ENCODE data around the gene GART. TPM values are rescaled to one million over a fixed set of nuclear protein-coding genes. Genes with fewer than 3 reads are reported as not detected.

The GART gene
- total RNA-seq, 2 experiments from 2014 or later = 104 to 198 TPM

DNA sequence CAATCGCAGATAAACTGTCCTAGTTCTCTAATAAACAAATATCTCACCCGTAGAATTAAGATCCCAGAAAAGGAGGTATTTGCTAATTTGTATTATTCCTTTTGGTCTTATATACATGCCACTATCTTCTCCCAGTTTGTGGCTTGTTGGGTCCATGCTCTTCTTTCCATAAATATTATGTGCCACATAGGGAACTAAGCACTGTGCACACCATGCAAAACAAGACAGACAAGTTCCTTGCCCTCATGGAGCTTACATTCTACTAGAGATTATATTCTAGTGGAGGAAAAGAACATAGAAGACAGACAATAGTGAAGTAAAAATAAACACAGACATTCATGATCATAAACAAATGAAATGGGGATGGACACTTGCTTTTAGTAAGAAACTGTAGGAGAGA is 4.7 kb downstream of the GART start:
- BruUV-seq (replicated peaks) = no TSS peak
- Histone ChIP-seq H3K4me1 (ENCODE audit: insufficient read depth, low read length, poor library complexity, severe bottlenecking) (peaks cover 14% of the 10 kb centered on the region), H3K27ac (ENCODE audit: low read depth, low read length, poor library complexity, severe bottlenecking) (no peak overlapping the region), H3K4me2 (ENCODE audit: low read length) (no peak overlapping the region), H3K9me3 (ENCODE audit: low read length) (peaks cover 5% of the 10 kb centered on the region; the same call in 1 of the 2 replicates), H3K36me3 (ENCODE audit: insufficient read depth, low read length) (peaks cover 85% of the 10 kb centered on the region), H4K20me1 (ENCODE audit: insufficient read depth, low read length) (no peaks in the 10 kb centered on the region), H3K4me3 (ENCODE audit: low read depth, low read length, poor library complexity, severe bottlenecking) (no peak overlapping the region), H3K79me2 (ENCODE audit: insufficient read depth, low read depth, low read length) (peaks cover 63% of the 10 kb centered on the region), H3K9me2 (ENCODE audit: insufficient read depth, low read length) (no peaks in the 10 kb centered on the region), H2AFZ (ENCODE audit: low read length) (no peak overlapping the region)
- ChIA-PET POLR2A (interaction anchor here (0.6 to 1.0 kb wide), 3 partner anchors 23 to 176 kb away, joined by 3 to 5 read pairs (median 3); no protein-coding TSS in a partner anchor), CTCF (ENCODE audit: unreplicated experiment) (interaction anchor here (0.6 kb wide), 1 partner anchor 57 kb away, joined by 4 read pairs; no protein-coding TSS in a partner anchor)
- DNase-seq (ENCODE audit: low spot score) = no peak
- intact Hi-C loops (cut with micrococcal nuclease; ENCODE audit: unreplicated experiment) = no loop called here
- TF ChIP-seq, protein P1, sequence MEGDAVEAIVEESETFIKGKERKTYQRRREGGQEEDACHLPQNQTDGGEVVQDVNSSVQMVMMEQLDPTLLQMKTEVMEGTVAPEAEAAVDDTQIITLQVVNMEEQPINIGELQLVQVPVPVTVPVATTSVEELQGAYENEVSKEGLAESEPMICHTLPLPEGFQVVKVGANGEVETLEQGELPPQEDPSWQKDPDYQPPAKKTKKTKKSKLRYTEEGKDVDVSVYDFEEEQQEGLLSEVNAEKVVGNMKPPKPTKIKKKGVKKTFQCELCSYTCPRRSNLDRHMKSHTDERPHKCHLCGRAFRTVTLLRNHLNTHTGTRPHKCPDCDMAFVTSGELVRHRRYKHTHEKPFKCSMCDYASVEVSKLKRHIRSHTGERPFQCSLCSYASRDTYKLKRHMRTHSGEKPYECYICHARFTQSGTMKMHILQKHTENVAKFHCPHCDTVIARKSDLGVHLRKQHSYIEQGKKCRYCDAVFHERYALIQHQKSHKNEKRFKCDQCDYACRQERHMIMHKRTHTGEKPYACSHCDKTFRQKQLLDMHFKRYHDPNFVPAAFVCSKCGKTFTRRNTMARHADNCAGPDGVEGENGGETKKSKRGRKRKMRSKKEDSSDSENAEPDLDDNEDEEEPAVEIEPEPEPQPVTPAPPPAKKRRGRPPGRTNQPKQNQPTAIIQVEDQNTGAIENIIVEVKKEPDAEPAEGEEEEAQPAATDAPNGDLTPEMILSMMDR (conservative IDR thresholded peaks at IDR 0.05; ENCODE audit: low read length) = no peak
- no peak for TF ChIP-seq EZH2phosphoT487 (IDR thresholded peaks at IDR 0.05; ENCODE audit: borderline replicate concordance, low read depth, low read length)

DNA sequence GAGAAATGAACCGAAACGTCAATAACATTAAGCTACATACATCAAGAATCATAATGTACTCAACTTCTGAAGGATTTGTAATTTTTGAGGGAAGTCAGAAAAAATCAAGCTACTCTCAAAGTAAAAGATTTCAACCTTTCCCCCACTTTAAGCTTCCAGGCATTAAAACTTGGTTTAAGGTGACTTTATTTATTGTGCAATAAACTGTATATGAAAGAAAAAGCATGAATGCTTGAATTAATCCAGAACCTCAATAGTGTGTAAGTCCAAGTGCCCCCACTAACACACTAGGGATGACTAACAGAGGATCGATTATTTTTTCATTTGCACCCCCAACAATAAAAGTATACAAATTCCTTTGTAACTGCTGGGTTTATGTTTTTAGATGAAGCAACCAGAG is 10.9 kb downstream of the GART start:
- H3K9me2 ChIP-seq (ENCODE audit: insufficient read depth, low read length) = no peaks in the 10 kb centered on the region
- H3K4me1 ChIP-seq (ENCODE audit: insufficient read depth, low read length, poor library complexity, severe bottlenecking) = no peaks in the 10 kb centered on the region
- TF ChIP-seq EZH2phosphoT487 (IDR thresholded peaks at IDR 0.05; ENCODE audit: borderline replicate concordance, low read depth, low read length) = no peak
- TF ChIP-seq, protein P1 (conservative IDR thresholded peaks at IDR 0.05; ENCODE audit: low read length) = no peak
- H3K4me3 ChIP-seq (ENCODE audit: low read depth, low read length, poor library complexity, severe bottlenecking) = no peak overlapping the region
- H3K79me2 ChIP-seq (ENCODE audit: insufficient read depth, low read depth, low read length) = 0 out of 2 replicates have a peak, but pooled peaks cover 7% of the 10 kb centered on the region
- intact Hi-C loops (cut with micrococcal nuclease; ENCODE audit: unreplicated experiment) = loop anchor here (2.0 kb wide), 1 partner anchor 28 kb away; no protein-coding TSS in a partner anchor
- ChIA-PET CTCF (ENCODE audit: unreplicated experiment) (no interaction called here), POLR2A (interaction anchor here (0.5 to 1.3 kb wide), 5 partner anchors 11 to 52 kb away, joined by 3 to 4 read pairs (median 4); no protein-coding TSS in a partner anchor)
- no peaks in the 10 kb centered on the region for H4K20me1 ChIP-seq (ENCODE audit: insufficient read depth, low read length)
- H3K9me3 ChIP-seq (ENCODE audit: low read length) = no peaks in the 10 kb centered on the region
- DNase-seq (ENCODE audit: low spot score) = no peak
- BruUV-seq (replicated peaks) = no TSS peak
- H2AFZ ChIP-seq (ENCODE audit: low read length) = no peak overlapping the region
- H3K27ac ChIP-seq (ENCODE audit: low read depth, low read length, poor library complexity, severe bottlenecking) = no peak overlapping the region
- no peak overlapping the region for H3K4me2 ChIP-seq (ENCODE audit: low read length)
- H3K36me3 ChIP-seq (ENCODE audit: insufficient read depth, low read length) = peaks cover 98% of the 10 kb centered on the region

DNA sequence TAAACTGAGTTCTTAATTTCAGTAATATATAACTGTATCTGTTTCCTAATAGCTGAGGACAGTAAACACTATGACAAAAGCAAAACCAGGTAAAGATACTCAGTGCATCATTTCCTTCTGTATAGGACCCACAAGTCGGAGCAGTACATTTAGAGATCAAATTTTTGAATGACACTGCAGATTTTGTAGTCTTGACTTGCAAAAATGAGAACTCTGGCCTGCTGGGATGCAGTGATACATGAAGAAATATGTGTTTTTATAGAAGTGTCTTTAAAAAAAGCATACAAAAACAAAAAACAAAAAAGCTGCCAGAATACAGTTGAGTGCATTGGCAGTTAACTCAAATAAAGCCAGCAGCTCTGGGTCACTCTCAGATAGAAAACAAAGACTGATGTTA is 19.0 kb downstream of the GART start:
- H2AFZ ChIP-seq (ENCODE audit: low read length) = no peak overlapping the region
- CTCF ChIA-PET (ENCODE audit: unreplicated experiment) = no interaction called here
- H3K4me3 ChIP-seq (ENCODE audit: low read depth, low read length, poor library complexity, severe bottlenecking) = no peak overlapping the region
- no peaks in the 10 kb centered on the region for H3K9me3 ChIP-seq (ENCODE audit: low read length)
- no peaks in the 10 kb centered on the region for H3K79me2 ChIP-seq (ENCODE audit: insufficient read depth, low read depth, low read length)
- no peaks in the 10 kb centered on the region for H3K9me2 ChIP-seq (ENCODE audit: insufficient read depth, low read length)
- no peaks in the 10 kb centered on the region for H3K4me1 ChIP-seq (ENCODE audit: insufficient read depth, low read length, poor library complexity, severe bottlenecking)
- no peaks in the 10 kb centered on the region for H4K20me1 ChIP-seq (ENCODE audit: insufficient read depth, low read length)
- no peak overlapping the region for H3K4me2 ChIP-seq (ENCODE audit: low read length)
- no peak overlapping the region for H3K27ac ChIP-seq (ENCODE audit: low read depth, low read length, poor library complexity, severe bottlenecking)
- no peak for TF ChIP-seq EZH2phosphoT487 (IDR thresholded peaks at IDR 0.05; ENCODE audit: borderline replicate concordance, low read depth, low read length)
- TF ChIP-seq, protein P1 (conservative IDR thresholded peaks at IDR 0.05; ENCODE audit: low read length) = no peak
- H3K36me3 ChIP-seq (ENCODE audit: insufficient read depth, low read length) = peaks cover 94% of the 10 kb centered on the region
- no peak for DNase-seq (ENCODE audit: low spot score)
- intact Hi-C loops (cut with micrococcal nuclease; ENCODE audit: unreplicated experiment) = no loop called here
- BruUV-seq (replicated peaks) = no TSS peak
- POLR2A ChIA-PET = interaction anchor here (0.5 to 1.0 kb wide), 2 partner anchors 14 to 31 kb away, joined by 3 read pairs; no protein-coding TSS in a partner anchor

Data from OCI-LY7 (cell line).